ENCODE measurements around the gene MCCC2. TPM values are rescaled to one million over a fixed set of nuclear protein-coding genes. Genes with fewer than 3 reads are reported as not detected.
"Not testable (repeated sequence)": the region's sequence is repeated elsewhere in the genome, so short reads cannot be mapped to it uniquely, and the experiment has no call there.

MCCC2 gene
- total RNA-seq (2014; rRNA removed) (31.7 and 32.2 TPM in 2 replicates), Bru-seq, nascent RNA (percentile 61 among the genes with signal in this experiment), BruChase-seq, experiment 1, labeled RNA remaining after a 6-hour chase (percentile 61 among the genes with signal in this experiment), BruChase-seq, experiment 2, labeled RNA remaining after a 2-hour chase (percentile 61 among the genes with signal in this experiment)
- long read RNA-seq, transcript MCCC2-201 (17 exons, 3,665 nt): major isoform, 12 of 29 reads
- long read RNA-seq, partial matches to known transcripts: 4 of 29 reads
- long read RNA-seq, other reads (novel, unspliced or antisense): 12 of 29 reads

DNA sequence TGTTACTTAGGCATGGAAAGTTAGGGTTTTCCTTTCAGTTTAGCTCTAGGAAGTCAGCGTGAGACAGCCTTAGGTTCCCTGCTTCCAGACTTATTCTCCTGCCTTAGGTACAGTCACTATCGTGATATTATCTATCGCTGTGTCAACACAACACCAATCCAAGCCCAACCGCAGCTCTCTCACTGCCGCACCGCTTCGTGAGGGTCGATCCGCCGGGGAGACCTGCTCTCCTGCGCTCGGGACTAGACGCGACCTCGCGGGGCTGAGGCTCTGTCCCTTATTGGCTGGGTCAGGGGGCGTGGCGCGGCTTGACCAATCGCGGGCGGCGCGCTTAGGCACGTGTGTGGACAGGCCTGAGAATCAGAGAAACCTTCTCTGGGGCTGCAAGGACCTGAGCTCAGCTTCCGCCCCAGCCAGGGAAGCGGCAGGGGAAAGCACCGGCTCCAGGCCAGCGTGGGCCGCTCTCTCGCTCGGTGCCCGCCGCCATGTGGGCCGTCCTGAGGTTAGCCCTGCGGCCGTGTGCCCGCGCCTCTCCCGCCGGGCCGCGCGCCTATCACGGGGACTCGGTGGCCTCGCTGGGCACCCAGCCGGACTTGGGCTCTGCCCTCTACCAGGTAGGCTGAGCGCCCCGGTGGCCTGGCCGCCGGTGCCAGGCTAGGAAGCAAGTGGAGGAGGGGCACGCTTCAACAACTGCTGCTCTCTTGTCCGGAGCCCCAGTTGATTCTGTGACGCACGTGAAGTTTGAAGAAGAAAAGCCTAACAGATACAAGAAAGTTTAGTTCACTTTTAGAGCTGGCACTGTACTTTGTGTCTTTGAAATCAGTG, at the start of gene MCCC2:
Gene MCCC2, plus strand, starts transcription at position 400 of the 825 bp plus-strand sequence. Its CDS starts 86 bp downstream, at position 486.
- Histone ChIP-seq H3K4me3 (ENCODE audit: low read length) (peak within 1 kb of the TSS; percentile 81), H3K4me1 (ENCODE audit: insufficient read depth, low read length) (peaks cover 20% of the 10 kb centered on the region), H3K9me2 (replicated peaks; ENCODE audit: low read length) (no peaks in the 10 kb centered on the region), H3K27me3 (ENCODE audit: low read length) (no peaks in the 10 kb centered on the region), H4K20me1 (ENCODE audit: low read length) (no peaks in the 10 kb centered on the region), H2AFZ (ENCODE audit: low read length) (peak within 1 kb of the TSS; percentile 92), H3K27ac (ENCODE audit: low read length) (peak within 1 kb of the TSS; percentile 72), H3K9me3 (ENCODE audit: low read length) (no peaks in the 10 kb centered on the region), H3K9ac (ENCODE audit: low read length) (peak within 1 kb of the TSS; percentile 87), H3F3A (ENCODE audit: low read length, unreplicated experiment) (no peaks in the 10 kb centered on the region), H3K36me3 (ENCODE audit: low read depth, low read length) (no peaks in the 10 kb centered on the region), H3K4me2 (ENCODE audit: low read length) (peak within 1 kb of the TSS; percentile 79), H3K79me2 (ENCODE audit: low read length) (peaks cover 39% of the 10 kb centered on the region)
- ATAC-seq (peak; percentile 99), DNase-seq (peak; percentile 91)
- ChIA-PET CTCF (interaction anchor here (2.1 kb wide), 1 partner anchor 14 kb away, joined by 13 read pairs; no protein-coding TSS in a partner anchor), POLR2A (ENCODE audit: unreplicated experiment) (interaction anchor here (0.6 to 1.1 kb wide), 3 partner anchors 13 to 535 kb away, joined by 3 to 6 read pairs (median 4); no protein-coding TSS in a partner anchor)
- TF ChIP-seq EZH2phosphoT487 (IDR thresholded peaks at IDR 0.05; ENCODE audit: borderline replicate concordance, low read length): no peak
- TF ChIP-seq, protein P1, sequence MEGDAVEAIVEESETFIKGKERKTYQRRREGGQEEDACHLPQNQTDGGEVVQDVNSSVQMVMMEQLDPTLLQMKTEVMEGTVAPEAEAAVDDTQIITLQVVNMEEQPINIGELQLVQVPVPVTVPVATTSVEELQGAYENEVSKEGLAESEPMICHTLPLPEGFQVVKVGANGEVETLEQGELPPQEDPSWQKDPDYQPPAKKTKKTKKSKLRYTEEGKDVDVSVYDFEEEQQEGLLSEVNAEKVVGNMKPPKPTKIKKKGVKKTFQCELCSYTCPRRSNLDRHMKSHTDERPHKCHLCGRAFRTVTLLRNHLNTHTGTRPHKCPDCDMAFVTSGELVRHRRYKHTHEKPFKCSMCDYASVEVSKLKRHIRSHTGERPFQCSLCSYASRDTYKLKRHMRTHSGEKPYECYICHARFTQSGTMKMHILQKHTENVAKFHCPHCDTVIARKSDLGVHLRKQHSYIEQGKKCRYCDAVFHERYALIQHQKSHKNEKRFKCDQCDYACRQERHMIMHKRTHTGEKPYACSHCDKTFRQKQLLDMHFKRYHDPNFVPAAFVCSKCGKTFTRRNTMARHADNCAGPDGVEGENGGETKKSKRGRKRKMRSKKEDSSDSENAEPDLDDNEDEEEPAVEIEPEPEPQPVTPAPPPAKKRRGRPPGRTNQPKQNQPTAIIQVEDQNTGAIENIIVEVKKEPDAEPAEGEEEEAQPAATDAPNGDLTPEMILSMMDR (conservative IDR thresholded peaks at IDR 0.05; ENCODE audit: low read depth, low read length): no peak
- no peak for TF ChIP-seq EZH2 (IDR thresholded peaks at IDR 0.05; ENCODE audit: low read length, unreplicated experiment)
- intact Hi-C loops (cut with micrococcal nuclease): loop anchor here (1.0 to 2.0 kb wide), 2 partner anchors 14 to 27 kb away; no protein-coding TSS in a partner anchor
- TSS peak; percentile 71 for BruUV-seq (replicated peaks)

DNA sequence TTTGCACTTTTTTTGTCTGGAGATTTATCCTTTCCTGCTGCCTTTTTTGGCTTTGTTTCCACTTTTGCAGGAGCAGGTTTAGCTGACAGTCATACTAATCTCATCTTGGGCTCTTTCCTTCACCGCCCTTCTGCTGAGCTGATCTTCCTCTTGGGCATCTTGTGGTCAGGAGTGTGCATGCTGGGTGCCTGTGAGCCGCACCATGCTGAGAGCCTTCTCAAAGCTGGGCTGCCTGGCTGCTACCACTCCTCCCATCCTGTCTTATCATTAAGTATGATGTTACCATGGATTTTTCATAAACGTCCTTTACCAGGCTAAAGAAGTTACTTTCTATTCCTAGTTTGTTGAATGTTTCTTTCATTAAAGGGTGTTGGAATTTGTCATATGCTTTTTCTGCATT, 49.5 kb upstream of the MCCC2 start:
- peaks cover 14% of the 10 kb centered on the region for H3K36me3 ChIP-seq (ENCODE audit: low read depth, low read length)
- ChIA-PET CTCF (no interaction called here), POLR2A (ENCODE audit: unreplicated experiment) (no interaction called here)
- ATAC-seq: no peak
- no peaks in the 10 kb centered on the region for H3F3A ChIP-seq (ENCODE audit: low read length, unreplicated experiment)
- H3K27ac ChIP-seq (ENCODE audit: low read length): no peak overlapping the region
- no peak overlapping the region for H3K4me2 ChIP-seq (ENCODE audit: low read length)
- no peaks in the 10 kb centered on the region for H3K9me3 ChIP-seq (ENCODE audit: low read length)
- 0 out of 2 replicates have a peak, but pooled peaks cover 4% of the 10 kb centered on the region for H4K20me1 ChIP-seq (ENCODE audit: low read length)
- H3K9ac ChIP-seq (ENCODE audit: low read length): no peak overlapping the region
- intact Hi-C loops (cut with micrococcal nuclease): loop anchor here (10.0 kb wide), 1 partner anchor 217 kb away; no protein-coding TSS in a partner anchor
- H3K4me1 ChIP-seq (ENCODE audit: insufficient read depth, low read length): peaks cover 9% of the 10 kb centered on the region
- 0 out of 2 replicates have a peak, but pooled peaks cover 3% of the 10 kb centered on the region for H3K79me2 ChIP-seq (ENCODE audit: low read length)
- H3K4me3 ChIP-seq (ENCODE audit: low read length): no peak overlapping the region
- no peaks in the 10 kb centered on the region for H3K9me2 ChIP-seq (replicated peaks; ENCODE audit: low read length)
- DNase-seq: no peak
- no TSS peak for BruUV-seq (replicated peaks)
- H2AFZ ChIP-seq (ENCODE audit: low read length): no peak overlapping the region
- H3K27me3 ChIP-seq (ENCODE audit: low read length): no peaks in the 10 kb centered on the region
- TF ChIP-seq, protein P1 (conservative IDR thresholded peaks at IDR 0.05; ENCODE audit: low read depth, low read length): no peak
- no peak for TF ChIP-seq EZH2phosphoT487 (IDR thresholded peaks at IDR 0.05; ENCODE audit: borderline replicate concordance, low read length)
- TF ChIP-seq EZH2 (IDR thresholded peaks at IDR 0.05; ENCODE audit: low read length, unreplicated experiment): no peak

DNA sequence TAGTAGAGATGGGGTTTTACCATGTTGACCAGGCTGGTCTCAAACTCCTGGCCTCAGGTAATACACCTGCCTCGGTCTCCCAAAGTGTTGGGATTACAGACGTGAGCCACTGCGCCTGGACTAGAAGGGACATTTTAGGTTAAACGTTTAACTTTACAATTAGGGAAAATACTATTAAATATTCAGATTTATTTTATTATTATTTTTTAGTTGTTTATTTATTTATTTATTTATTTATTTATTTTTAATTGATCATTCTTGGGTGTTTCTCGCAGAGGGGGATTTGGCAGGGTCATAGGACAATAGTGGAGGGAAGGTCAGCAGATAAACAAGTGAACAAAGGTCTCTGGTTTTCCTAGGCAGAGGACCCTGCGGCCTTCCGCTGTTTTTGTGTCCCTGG, 36.3 kb upstream of the MCCC2 start:
- H3K9ac ChIP-seq (ENCODE audit: low read length); H3K9me2 ChIP-seq (replicated peaks; ENCODE audit: low read length); H3K27ac ChIP-seq (ENCODE audit: low read length); intact Hi-C loops (cut with micrococcal nuclease); H3K4me3 ChIP-seq (ENCODE audit: low read length); H3K27me3 ChIP-seq (ENCODE audit: low read length); H3K9me3 ChIP-seq (ENCODE audit: low read length); H4K20me1 ChIP-seq (ENCODE audit: low read length); H3K79me2 ChIP-seq (ENCODE audit: low read length); H3K4me2 ChIP-seq (ENCODE audit: low read length); POLR2A ChIA-PET (ENCODE audit: unreplicated experiment); CTCF ChIA-PET; BruUV-seq (replicated peaks); H2AFZ ChIP-seq (ENCODE audit: low read length); H3K4me1 ChIP-seq (ENCODE audit: insufficient read depth, low read length); H3F3A ChIP-seq (ENCODE audit: low read length, unreplicated experiment); ATAC-seq; DNase-seq: not testable (repeated sequence)
- peaks cover 24% of the 10 kb centered on the region for H3K36me3 ChIP-seq (ENCODE audit: low read depth, low read length)

DNA sequence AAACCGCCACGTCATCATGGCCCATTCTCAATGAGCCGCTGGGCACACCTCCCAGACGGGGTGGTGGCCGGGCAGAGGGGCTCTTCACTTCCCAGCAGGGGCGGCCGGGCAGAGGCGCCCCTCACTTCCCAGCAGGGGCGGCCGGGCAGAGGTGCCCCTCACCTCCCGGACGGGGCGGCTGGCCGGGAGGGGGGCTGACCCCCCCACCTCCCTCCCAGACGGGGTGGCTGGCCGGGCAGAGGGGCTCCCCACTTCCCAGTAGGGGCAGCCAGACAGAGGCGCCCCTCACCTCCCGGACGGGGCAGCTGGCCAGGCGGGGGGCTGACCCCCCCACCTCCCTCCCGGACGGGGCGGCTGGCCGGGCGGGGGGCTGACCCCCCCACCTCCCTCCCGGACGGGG, 35.6 kb upstream of the MCCC2 start:
- H3K27ac ChIP-seq (ENCODE audit: low read length); BruUV-seq (replicated peaks); POLR2A ChIA-PET (ENCODE audit: unreplicated experiment); H3K4me3 ChIP-seq (ENCODE audit: low read length); H4K20me1 ChIP-seq (ENCODE audit: low read length); DNase-seq; H2AFZ ChIP-seq (ENCODE audit: low read length); intact Hi-C loops (cut with micrococcal nuclease); H3K9me2 ChIP-seq (replicated peaks; ENCODE audit: low read length); H3K9ac ChIP-seq (ENCODE audit: low read length); H3K4me1 ChIP-seq (ENCODE audit: insufficient read depth, low read length); H3K79me2 ChIP-seq (ENCODE audit: low read length); H3K9me3 ChIP-seq (ENCODE audit: low read length); CTCF ChIA-PET; H3K27me3 ChIP-seq (ENCODE audit: low read length); H3F3A ChIP-seq (ENCODE audit: low read length, unreplicated experiment); ATAC-seq; H3K4me2 ChIP-seq (ENCODE audit: low read length): not testable (repeated sequence)
- peaks cover 24% of the 10 kb centered on the region for H3K36me3 ChIP-seq (ENCODE audit: low read depth, low read length)
